ENCODE measurements around the gene MCRIP2. TPM values are rescaled to one million over a fixed set of nuclear protein-coding genes. Genes with fewer than 3 reads are reported as not detected.

The MCRIP2 gene
- total RNA-seq, 1 donor from 2014 or later: 16.6 TPM

DNA sequence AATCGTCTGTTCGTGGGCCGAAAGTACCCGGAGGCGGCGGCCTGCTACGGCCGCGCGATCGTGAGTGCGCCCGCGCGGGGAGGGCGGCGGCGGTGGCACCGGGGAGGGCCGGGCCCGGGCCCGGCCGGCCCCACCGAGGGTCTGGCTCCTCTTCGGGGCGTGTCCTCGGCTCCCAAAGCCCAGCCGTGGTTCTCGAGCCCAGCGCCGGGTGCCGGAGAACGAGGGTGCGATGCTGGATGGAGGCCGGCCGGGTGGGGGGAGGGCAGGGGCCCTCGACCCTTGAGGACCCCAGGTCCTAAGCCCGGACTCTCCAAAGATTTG lies 39.0 kb downstream of the MCRIP2 start:
- H3K4me3 Mint-ChIP-seq (ENCODE audit: unreplicated experiment): peak overlapping the region; percentile 81
- no peak overlapping the region for H3K27ac Mint-ChIP-seq (ENCODE audit: unreplicated experiment)
- TF ChIP-seq, protein P1, sequence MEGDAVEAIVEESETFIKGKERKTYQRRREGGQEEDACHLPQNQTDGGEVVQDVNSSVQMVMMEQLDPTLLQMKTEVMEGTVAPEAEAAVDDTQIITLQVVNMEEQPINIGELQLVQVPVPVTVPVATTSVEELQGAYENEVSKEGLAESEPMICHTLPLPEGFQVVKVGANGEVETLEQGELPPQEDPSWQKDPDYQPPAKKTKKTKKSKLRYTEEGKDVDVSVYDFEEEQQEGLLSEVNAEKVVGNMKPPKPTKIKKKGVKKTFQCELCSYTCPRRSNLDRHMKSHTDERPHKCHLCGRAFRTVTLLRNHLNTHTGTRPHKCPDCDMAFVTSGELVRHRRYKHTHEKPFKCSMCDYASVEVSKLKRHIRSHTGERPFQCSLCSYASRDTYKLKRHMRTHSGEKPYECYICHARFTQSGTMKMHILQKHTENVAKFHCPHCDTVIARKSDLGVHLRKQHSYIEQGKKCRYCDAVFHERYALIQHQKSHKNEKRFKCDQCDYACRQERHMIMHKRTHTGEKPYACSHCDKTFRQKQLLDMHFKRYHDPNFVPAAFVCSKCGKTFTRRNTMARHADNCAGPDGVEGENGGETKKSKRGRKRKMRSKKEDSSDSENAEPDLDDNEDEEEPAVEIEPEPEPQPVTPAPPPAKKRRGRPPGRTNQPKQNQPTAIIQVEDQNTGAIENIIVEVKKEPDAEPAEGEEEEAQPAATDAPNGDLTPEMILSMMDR (IDR thresholded peaks at IDR 0.05; ENCODE audit: partially characterized antibody, unreplicated experiment): no peak
- peaks cover 9% of the 10 kb centered on the region for H3K27me3 Mint-ChIP-seq (ENCODE audit: unreplicated experiment)
- peaks cover 9% of the 10 kb centered on the region for H3K4me1 Mint-ChIP-seq (ENCODE audit: low read depth, unreplicated experiment)
- no peaks in the 10 kb centered on the region for H3K36me3 Mint-ChIP-seq (ENCODE audit: unreplicated experiment)
- peaks cover 4% of the 10 kb centered on the region for H3K9me3 Mint-ChIP-seq (ENCODE audit: unreplicated experiment)
- DNase-seq: no peak

DNA sequence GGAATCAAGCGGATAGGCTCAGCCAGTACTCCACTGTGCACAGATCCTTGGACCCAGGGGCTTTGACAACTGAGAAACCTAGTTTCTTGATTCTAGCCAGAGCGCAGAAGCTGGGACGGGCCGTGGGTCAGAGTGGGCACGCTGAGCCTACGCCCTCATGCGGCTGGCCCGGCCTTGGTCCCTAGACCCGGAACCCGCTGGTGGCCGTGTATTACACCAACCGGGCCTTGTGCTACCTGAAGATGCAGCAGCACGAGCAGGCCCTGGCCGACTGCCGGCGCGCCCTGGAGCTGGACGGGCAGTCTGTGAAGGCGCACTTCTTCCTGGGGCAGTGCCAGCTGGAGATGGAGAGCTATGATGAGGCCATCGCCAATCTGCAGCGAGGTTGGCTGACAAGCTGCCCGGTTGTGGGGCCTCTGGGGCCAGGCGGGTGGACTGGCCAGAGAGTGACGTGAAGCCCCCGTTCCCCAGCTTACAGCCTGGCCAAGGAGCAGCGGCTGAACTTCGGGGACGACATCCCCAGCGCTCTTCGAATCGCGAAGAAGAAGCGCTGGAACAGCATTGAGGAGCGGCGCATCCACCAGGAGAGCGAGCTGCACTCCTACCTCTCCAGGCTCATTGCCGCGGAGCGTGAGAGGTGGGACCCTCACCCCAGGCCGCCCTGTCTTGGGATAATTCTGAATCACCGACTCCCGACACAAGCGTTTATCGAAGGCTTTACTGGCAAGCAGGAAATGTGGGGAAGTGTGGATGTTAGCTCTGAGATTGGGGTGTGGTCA lies 39.5 kb downstream of the MCRIP2 start:
- TF ChIP-seq, protein P1 (IDR thresholded peaks at IDR 0.05; ENCODE audit: partially characterized antibody, unreplicated experiment): no peak
- no peak for DNase-seq
- Mint-ChIP-seq H3K4me1 (ENCODE audit: low read depth, unreplicated experiment) (peaks cover 9% of the 10 kb centered on the region), H3K4me3 (ENCODE audit: unreplicated experiment) (peak overlapping the region; percentile 81), H3K27me3 (ENCODE audit: unreplicated experiment) (peaks cover 9% of the 10 kb centered on the region), H3K27ac (ENCODE audit: unreplicated experiment) (no peak overlapping the region), H3K9me3 (ENCODE audit: unreplicated experiment) (peaks cover 7% of the 10 kb centered on the region), H3K36me3 (ENCODE audit: unreplicated experiment) (no peaks in the 10 kb centered on the region)

DNA sequence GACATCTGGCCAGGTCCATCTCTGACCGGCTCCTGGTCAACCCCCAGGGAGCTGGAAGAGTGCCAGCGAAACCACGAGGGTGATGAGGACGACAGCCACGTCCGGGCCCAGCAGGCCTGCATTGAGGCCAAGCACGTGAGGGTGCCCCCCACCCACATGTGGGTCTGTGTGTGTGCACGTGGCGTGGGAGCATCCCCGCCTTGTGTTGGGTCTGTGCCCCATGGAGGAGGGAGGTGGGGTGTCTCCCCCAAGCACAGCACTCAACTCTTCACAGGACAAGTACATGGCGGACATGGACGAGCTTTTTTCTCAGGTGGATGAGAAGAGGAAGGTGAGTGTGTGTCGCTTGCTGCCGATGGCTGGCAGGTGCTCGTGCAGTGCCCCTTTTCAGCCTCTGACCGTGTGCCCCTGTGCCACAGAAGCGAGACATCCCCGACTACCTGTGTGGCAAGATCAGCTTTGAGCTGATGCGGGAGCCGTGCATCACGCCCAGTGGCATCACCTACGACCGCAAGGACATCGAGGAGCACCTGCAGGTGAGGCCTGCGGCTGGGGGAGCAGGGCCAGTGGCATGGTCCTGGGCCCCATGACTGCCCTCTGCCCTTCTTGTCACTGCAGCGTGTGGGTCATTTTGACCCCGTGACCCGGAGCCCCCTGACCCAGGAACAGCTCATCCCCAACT lies 40.3 kb downstream of the MCRIP2 start:
- Mint-ChIP-seq H3K27me3 (ENCODE audit: unreplicated experiment) (peaks cover 9% of the 10 kb centered on the region), H3K27ac (ENCODE audit: unreplicated experiment) (no peak overlapping the region), H3K4me1 (ENCODE audit: low read depth, unreplicated experiment) (peaks cover 9% of the 10 kb centered on the region), H3K4me3 (ENCODE audit: unreplicated experiment) (peak overlapping the region; percentile 81), H3K9me3 (ENCODE audit: unreplicated experiment) (peaks cover 8% of the 10 kb centered on the region), H3K36me3 (ENCODE audit: unreplicated experiment) (no peaks in the 10 kb centered on the region)
- TF ChIP-seq, protein P1 (IDR thresholded peaks at IDR 0.05; ENCODE audit: partially characterized antibody, unreplicated experiment): no peak
- no peak for DNase-seq

DNA sequence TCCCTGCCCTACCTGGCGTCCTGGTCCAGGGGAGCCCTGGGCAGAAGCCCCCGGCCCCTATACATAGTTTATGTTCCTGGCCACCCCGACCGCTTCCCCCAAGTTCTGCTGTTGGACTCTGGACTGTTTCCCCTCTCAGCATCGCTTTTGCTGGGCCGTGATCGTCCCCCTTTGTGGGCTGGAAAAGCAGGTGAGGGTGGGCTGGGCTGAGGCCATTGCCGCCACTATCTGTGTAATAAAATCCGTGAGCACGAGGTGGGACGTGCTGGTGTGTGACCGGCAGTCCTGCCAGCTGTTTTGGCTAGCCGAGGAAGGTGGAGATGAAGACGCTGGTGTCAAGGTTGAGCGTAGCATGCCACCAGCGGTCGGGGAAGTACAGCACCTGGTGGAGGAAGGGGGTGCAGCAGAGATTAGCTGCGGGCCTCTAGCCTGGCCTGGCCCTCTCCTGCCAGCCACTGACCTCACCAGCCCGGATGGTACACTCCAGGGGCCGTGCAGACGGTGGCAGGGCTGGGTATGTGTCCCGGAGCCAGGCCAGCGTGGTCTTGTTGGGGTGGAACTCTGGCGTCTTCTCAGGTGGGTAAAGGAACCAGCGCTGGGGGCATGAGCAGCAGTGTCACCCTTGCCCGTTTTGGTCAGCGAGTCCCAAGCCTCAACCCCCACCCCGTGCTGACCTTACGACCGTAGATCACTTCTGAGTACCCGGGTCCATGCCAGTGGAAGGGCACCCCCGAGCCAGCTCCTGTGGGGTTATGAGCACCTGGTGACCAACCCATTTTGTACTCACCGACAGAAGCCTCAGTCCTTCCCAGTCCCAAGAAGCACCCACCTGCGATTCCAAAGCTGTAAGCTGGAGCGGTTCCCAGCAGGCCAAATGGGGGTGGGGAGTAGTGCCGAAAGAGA lies 41.1 kb downstream of the MCRIP2 start:
- H3K9me3 Mint-ChIP-seq (ENCODE audit: unreplicated experiment): peaks cover 8% of the 10 kb centered on the region
- H3K36me3 Mint-ChIP-seq (ENCODE audit: unreplicated experiment): no peaks in the 10 kb centered on the region
- TF ChIP-seq, protein P1 (IDR thresholded peaks at IDR 0.05; ENCODE audit: partially characterized antibody, unreplicated experiment): no peak
- peak overlapping the region; percentile 71 for H3K4me3 Mint-ChIP-seq (ENCODE audit: unreplicated experiment)
- no peak for DNase-seq
- no peak overlapping the region for H3K27ac Mint-ChIP-seq (ENCODE audit: unreplicated experiment)
- peaks cover 9% of the 10 kb centered on the region for H3K4me1 Mint-ChIP-seq (ENCODE audit: low read depth, unreplicated experiment)
- H3K27me3 Mint-ChIP-seq (ENCODE audit: unreplicated experiment): peaks cover 11% of the 10 kb centered on the region
